ENCODE results near the gene CDKL2.

Gene CDKL2

DNA sequence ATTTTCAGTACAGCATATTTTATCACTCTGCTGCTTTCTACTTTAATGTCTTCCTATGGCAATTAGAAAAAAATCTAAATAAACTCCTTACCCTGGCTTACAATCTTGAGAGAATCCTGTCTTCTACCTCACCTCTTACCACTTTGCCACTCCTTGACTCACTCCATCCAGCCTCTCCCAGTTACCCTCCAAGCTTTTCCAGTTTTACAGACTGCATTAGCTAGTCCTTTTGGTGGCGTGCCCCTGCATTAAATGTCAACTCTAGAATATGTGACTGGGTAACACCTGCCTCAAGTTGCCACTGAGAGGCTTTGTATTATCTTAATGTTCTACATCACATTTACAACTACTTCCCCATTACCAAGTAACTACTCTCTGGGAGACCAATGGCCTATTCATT is 7.5 kb upstream of the CDKL2 start:
- no peak for DNase-seq

- DNase-seq: no peak
Observed at GRCh38 chr4:75637176-75637575, 6.8 kb upstream of the CDKL2 start.

- DNase-seq: no peak
Observed at GRCh38 chr4:75634951-75635350, 4.6 kb upstream of the CDKL2 start.

DNA sequence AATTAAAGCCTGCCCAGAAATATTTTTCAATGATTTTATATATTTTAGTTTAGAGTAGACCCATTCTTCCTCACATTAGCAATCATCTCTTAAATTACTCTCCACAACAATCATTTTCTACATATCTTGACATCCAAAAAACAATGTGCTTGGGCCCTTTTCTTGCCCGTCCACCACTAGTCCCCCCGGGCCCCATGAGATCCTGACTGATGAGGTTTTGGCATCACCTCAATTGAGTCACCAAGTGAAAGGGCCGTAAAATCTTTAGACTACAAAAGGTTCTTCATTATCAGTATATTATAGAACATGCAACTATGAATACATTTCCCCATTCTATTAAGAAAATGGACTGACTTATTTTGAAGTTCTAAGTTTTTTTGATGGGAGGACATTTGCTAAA is 4.0 kb upstream of the CDKL2 start:
- no peak for DNase-seq

DNA sequence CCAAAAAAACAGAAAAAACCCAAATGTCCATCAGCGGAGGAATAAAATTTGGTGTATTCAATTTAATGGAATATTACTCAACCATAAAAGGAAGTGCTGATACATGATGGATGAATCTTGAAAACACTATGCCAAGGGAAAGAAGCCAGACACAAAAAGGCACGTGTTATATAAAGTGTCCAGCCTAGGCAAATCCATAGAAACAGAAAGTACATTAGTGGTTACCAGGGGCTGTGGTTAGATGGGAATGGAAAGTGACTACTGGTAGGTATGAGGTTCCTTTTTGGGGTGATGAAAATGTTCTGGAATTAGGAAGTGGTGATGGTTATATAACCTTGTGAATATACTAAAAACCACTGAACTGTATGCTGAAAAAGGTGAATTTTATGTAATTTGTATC is 3.5 kb upstream of the CDKL2 start:
- no peak for DNase-seq

- DNase-seq: no peak
Observed at GRCh38 chr4:75630937-75631329, 605 bp upstream of the CDKL2 start.

- DNase-seq: no peak
Observed at GRCh38 chr4:75629239-75629638, 1.1 kb downstream of the CDKL2 start.

GRCh38 chr4:75623026-75623425 is 7.3 kb downstream of the CDKL2 start:
- DNase-seq: no peak

DNA sequence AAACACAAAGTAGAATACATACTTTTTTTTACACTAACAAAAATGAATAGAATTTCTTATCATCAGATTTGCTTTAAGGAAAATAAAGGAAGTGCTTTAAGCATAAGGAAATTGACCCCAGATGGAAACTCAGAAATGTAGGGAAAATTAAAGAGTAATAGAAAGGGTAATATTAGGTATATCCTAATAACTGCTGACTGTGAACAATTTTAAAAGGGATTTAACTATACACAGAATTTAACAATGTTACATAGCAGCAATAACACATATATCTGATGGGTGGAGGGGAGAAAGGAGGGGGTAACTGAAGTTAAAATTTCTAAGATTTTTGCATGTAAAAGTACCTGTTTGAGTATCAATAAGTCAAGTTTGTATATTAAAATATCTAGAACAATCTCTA is 8.6 kb downstream of the CDKL2 start:
- no peak for DNase-seq

DNA sequence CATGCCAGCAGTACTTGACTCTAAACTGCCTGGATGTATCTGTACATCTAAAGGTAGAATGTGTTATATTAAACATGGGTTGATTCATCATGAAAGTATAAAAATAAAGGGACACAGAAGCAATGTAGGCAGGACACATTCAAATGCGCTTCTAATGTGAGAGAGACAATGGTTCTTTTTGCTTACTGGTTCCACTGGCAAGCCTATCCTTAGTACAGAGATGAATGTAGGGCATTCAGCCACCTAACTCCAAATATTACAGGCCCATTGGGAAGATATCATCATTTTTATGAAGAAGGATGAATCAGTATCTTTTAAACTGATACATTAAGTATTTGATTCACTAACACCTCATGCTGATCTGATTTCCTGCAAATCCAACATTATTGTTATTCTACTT is 18.0 kb downstream of the CDKL2 start:
- no peak for DNase-seq

DNA sequence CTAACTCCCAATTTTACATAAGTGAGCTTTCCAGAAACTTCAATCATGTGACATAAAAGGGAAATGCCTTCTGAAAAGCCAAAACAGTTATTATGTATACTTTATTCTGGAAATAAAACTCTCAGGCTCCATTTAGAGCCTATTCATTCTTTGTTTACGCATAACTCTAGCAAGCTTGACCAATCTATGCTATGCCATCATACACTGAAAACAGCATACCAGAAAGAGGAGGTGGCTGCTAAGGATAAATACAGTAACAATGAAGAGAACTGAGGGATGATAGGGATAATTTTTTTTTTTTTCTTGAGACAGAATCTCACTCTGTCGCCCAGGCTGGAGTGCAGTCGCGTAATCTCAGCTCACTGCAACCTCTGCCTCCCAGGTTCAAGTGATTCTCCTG is 24.4 kb downstream of the CDKL2 start:
- DNase-seq: no peak

DNA sequence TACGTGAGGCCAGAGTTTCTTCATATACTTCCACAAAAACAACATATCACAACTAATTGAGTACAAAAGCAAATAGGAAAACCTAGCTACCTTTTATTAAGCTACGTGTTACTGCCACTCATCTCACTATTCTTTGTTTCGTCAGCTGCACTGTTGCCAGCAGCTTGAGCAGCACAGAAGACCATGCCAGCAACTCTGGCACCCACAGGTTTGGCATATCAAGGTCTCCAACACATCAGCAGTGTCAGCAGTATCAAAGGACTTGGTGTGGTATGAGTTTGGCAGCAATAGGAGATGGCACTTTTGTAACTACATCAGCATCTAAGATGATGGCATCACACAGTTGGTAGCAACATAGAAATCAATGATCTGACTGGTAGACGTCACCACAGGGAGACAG is 30.7 kb downstream of the CDKL2 start:
- DNase-seq: no peak

GRCh38 chr4:75598390-75598789 is 31.9 kb downstream of the CDKL2 start:
- DNase-seq: no peak

DNA sequence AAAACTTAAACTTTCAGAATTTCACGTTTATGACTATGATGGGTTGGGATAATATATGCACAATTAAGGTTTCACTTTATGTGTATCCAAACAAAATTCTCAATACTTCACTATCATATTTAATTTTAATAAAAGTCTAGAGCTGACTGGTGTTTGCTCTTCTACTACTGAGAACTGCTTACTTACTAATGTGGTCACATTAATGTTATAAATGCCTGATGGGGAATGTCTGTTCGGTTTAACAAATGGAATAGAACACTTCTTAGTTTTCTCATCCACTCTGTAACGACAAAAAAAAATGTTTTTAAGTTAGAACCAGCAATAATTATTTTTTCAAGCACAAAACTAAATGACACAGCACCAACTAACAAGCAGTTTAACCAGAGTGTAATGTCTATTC is 34.3 kb downstream of the CDKL2 start:
- DNase-seq: no peak

GRCh38 chr4:75593393-75593792 is 36.9 kb downstream of the CDKL2 start:
- DNase-seq: no peak

DNA sequence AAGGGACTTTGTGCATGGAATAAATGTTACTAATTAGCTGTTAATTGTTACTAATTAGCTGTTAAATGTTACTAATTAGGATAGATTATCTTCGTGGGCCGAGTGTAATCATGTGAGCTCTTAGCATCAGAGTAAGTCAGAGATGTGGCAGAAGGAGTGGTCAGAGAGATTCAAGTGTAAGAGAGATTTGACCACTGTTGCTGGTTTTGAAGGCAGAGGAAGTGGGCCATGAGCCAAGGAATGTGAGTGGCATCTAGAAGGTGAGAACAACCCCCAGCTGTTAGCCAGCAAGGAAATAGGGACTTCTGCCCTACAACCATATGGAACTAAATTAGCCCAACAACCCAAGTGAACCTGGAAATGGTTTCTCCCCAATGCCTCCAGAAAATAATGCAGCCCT is 46.3 kb downstream of the CDKL2 start:
- DNase-seq: no peak

- DNase-seq: no peak
Observed at GRCh38 chr4:75567725-75568124, 62.6 kb downstream of the CDKL2 start.

- no peak for DNase-seq
Observed at GRCh38 chr4:75566911-75567310, 63.4 kb downstream of the CDKL2 start.

GRCh38 chr4:75565481-75565880 is 64.8 kb downstream of the CDKL2 start:
- DNase-seq: no peak

DNA sequence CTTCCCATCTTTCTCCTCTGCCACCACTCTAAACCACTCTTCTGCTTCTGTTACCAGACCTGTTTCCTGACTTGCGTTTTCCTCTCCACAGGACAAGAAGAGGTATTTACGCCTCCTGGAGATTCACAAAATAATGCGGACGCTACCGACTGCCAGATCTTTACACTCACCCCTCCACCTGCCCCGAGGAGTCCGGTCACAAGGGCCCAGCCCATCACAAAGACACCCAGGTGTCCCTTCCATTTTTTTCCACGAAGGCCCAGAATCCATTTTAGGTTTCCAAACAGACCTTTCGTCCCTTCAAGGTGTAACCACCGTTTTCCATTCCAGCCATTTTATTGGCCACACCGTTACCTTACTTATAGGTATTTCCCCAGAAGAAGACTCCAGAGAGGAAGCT is 66.3 kb downstream of the CDKL2 start:
- no peak for DNase-seq

DNA sequence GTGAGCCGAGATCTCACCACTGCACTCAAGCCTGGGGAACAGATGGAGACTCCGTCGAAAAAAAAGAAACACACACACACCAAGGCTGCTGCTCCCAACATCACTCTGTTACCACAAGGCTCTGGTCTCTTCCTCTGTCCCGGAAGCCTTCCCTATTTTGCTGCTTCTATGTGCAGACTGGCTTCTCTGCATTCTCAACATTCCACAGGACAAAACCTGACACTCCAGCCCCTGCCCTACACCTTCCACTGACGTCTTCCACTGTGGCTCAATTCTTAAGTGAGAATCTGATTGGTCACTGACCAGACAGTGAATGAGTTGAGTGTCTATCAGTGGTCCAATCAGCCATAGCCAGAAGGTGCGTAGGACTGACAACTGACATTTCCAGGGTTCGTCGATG is 68.5 kb downstream of the CDKL2 start:
- no peak for DNase-seq

DNA sequence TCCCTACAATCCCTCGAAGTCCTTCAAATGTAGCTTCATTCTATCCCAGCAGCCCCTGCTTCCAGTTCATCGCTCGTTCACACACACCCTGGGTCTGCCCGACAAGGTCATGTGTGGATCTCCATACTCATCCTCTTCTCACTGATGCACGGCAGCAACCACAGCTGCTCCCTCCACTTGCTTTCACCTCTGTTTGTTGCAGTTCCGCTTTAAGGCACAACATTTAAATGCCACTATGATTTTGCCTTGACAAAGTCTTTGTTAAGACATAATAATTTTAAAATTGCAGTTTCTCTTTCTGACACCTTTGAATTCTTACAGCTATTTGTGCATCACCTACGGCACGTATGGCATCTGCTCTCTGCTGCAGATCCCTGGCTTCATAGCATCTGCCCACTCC is 72.6 kb downstream of the CDKL2 start:
- DNase-seq: no peak

- no peak for DNase-seq
Observed at GRCh38 chr4:75555294-75556164, 74.8 kb downstream of the CDKL2 start, which contains the start of gene ODAPH. TSS of gene ODAPH (plus strand) at chr4:75556066. CDS start at chr4:75556083, 17 bp downstream.

- DNase-seq: no peak
Observed at GRCh38 chr4:75552452-75552851, 77.9 kb downstream of the CDKL2 start.

GRCh38 chr4:75549019-75549418 is 81.3 kb downstream of the CDKL2 start:
- no peak for DNase-seq
